RWPE2 (cell line): ENCODE data around the gene CEP128.
A peak's percentile ranks its signal among the peaks of the same experiment; 100 is the strongest.

ENCODE experiments used
- ATAC-seq: fragments of 200-7000 bp; cut with Tn5 transposase; 3 replicates; pipeline ENCODE4 v1.9.1; 2021; ENCODE audit warnings: low read depth
- DNase-seq: peaks from one replicate; pipeline ENCODE4 v3.0.0-alpha.2; 2020; ENCODE audit warnings: low spot score
- H3K27ac ChIP-seq: fragments of 450-650 bp; 2 replicates; pipeline ENCODE4 v1.5.1; 2017; ENCODE audit warnings: mild to moderate bottlenecking; ENCODE audit not compliant: poor library complexity, severe bottlenecking
- H3K27me3 ChIP-seq: fragments of 250-450 bp; sonication (Bioruptor Pico); 2 replicates; pipeline ENCODE4 v1.5.1; 2021; ENCODE audit warnings: mild to moderate bottlenecking, moderate library complexity; ENCODE audit not compliant: insufficient read depth, poor library complexity, severe bottlenecking
- H3K36me3 ChIP-seq: fragments of 250-450 bp; sonication (Bioruptor Pico); 2 replicates; pipeline ENCODE4 v1.5.1; 2020; ENCODE audit warnings: low read depth, mild to moderate bottlenecking, moderate library complexity
- H3K4me1 ChIP-seq: fragments of 250-450 bp; sonication (Bioruptor Pico); 2 replicates; pipeline ENCODE4 v1.5.1; 2021; ENCODE audit warnings: mild to moderate bottlenecking, moderate library complexity; ENCODE audit not compliant: insufficient read depth, poor library complexity, severe bottlenecking
- H3K4me3 ChIP-seq: fragments of 250-450 bp; sonication (Bioruptor Pico); 2 replicates; pipeline ENCODE4 v1.5.1; 2021; ENCODE audit warnings: mild to moderate bottlenecking, moderate library complexity; ENCODE audit not compliant: severe bottlenecking
- H3K9me3 ChIP-seq: fragments of 250-450 bp; sonication (Bioruptor Pico); 2 replicates; pipeline ENCODE4 v1.5.1; 2021; ENCODE audit warnings: mild to moderate bottlenecking, moderate library complexity; ENCODE audit not compliant: severe bottlenecking
- CTCF ChIP-seq: fragments of 450-650 bp; IDR thresholded peaks from one replicate; pipeline ENCODE4 v1.5.1; 2017; ENCODE audit warnings: mild to moderate bottlenecking, moderate library complexity; ENCODE audit not compliant: poor library complexity, severe bottlenecking

CEP128 gene

GRCh38 chr14:80577599-80577998, 363.9 kb downstream of the CEP128 start:
- no peak for TF ChIP-seq CTCF
- ATAC-seq (no peak), DNase-seq (no peak)
- Histone ChIP-seq H3K4me1 (no peaks in the 10 kb centered on the region), H3K27ac (no peak overlapping the region), H3K4me3 (no peak overlapping the region), H3K9me3 (no peaks in the 10 kb centered on the region), H3K36me3 (no peaks in the 10 kb centered on the region), H3K27me3 (no peaks in the 10 kb centered on the region)

DNA sequence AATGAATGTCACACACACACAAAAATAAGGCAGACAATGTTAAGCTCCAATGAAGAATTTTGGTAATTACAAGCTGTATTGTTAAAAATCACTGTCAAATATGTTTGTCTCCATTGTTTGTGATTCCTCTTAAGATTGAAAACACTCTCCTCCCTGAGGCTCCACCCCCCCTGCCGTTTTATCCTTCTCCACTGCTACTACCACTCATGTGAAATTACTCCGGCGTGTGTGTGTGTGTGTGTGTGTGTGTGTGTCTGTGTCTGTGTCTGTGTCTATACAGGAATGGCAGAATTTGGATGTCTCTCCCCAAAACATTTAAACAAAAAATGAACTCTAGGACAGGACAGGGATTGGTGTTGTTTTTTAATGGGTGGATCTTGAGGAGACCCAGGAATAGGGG, 365.1 kb downstream of the CEP128 start:
- TF ChIP-seq CTCF: no peak
- Histone ChIP-seq H3K27ac (no peak overlapping the region), H3K4me3 (no peak overlapping the region), H3K9me3 (no peaks in the 10 kb centered on the region), H3K4me1 (no peaks in the 10 kb centered on the region), H3K36me3 (no peaks in the 10 kb centered on the region), H3K27me3 (no peaks in the 10 kb centered on the region)
- ATAC-seq (no peak), DNase-seq (no peak)

- no peak for DNase-seq
- Histone ChIP-seq H3K27me3 (no peaks in the 10 kb centered on the region), H3K36me3 (no peaks in the 10 kb centered on the region), H3K4me1 (no peaks in the 10 kb centered on the region), H3K9me3 (no peaks in the 10 kb centered on the region), H3K4me3 (no peak overlapping the region), H3K27ac (no peak overlapping the region)
- ATAC-seq: no peak
- no peak for TF ChIP-seq CTCF
These were observed 365.8 kb downstream of the CEP128 start for GRCh38 chr14:80575763-80576162.

DNA sequence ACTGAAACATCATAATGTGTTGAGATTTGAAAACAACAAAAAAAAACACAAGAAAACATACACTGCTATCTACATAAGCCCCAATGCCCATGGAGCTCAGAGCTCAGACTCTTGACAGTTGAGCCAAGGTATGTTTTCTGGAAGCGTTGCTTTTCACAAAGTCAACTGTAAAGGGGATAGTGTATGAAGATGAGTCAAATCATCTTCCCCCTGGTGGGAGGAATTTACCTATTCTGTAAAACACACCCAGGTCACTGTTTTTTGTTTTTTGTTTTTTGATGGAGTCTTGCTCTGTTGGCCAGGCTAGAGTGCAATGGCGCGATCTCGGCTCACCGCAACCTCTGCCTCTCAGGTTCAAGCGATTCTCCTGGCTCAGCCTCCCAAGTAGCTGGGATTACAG, 368.9 kb downstream of the CEP128 start:
- Histone ChIP-seq H3K9me3 (no peaks in the 10 kb centered on the region), H3K27me3 (no peaks in the 10 kb centered on the region), H3K36me3 (no peaks in the 10 kb centered on the region), H3K4me1 (peaks cover 27% of the 10 kb centered on the region), H3K27ac (no peak overlapping the region), H3K4me3 (no peak overlapping the region)
- ATAC-seq: no peak
- DNase-seq: no peak
- TF ChIP-seq CTCF: peak; percentile 15

- Histone ChIP-seq H3K36me3 (no peaks in the 10 kb centered on the region), H3K4me1 (peaks cover 35% of the 10 kb centered on the region), H3K9me3 (no peaks in the 10 kb centered on the region), H3K27ac (no peak overlapping the region), H3K4me3 (no peak overlapping the region), H3K27me3 (no peaks in the 10 kb centered on the region)
- no peak for TF ChIP-seq CTCF
- ATAC-seq (no peak), DNase-seq (no peak)
These were observed 370.6 kb downstream of the CEP128 start for GRCh38 chr14:80570930-80571298.
